Measurements from ENCODE around the gene MARCHF2.
A peak's percentile ranks its signal among the peaks of the same experiment; 100 is the strongest.

MARCHF2 gene

DNA sequence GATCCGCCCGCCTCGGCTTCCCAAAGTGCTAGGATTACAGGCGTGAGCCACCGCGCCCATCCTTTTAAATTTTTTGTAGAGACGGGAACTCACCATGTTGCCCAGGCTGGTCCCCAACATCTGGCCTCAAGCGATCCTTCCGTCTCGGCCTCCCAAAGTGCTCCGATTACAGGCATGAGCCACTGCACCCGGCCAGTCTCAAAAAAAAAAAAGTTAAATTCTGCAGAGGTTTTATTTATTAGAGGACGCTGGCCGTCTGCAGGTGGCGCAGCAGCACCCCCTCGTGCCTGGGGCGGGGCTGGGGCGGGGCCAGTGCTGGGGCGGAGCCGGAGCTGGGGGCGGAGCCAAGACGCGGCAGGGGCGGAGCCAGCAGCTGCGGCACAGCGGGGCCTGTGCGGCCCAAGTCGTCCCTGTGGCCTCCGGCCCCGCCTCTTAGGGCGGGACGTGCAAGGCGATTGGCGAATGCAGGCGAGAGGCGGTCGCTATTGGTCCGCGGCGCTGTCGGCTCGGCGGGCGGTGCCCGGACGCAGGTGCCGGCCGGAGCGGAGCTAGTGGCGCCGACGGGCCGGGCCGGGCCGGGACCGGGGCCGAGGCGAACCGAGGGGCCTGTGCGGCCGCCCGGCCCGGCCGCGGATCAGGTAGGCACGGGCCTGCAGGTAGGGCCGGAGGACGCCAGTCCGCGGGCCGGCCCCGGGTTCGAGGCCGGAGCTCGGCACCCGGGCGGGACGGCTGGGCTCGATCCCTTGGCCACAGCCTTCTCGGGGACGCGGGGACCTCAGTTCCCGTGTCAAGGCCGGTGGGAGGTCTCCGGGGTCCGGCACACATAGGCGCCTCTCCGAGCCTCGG, at the start of gene MARCHF2:
Gene MARCHF2 (plus strand): TSS at position 523 of the 846 bp plus-strand sequence. CDS start 8,536 bp downstream, outside the sequence.
- ChIA-PET POLR2A (interaction anchor here (0.6 to 1.7 kb wide), 3 partner anchors 22 to 37 kb away, joined by 3 to 7 read pairs (median 6); no protein-coding TSS in a partner anchor), CTCF (interaction anchor here (0.7 to 5.3 kb wide), 32 partner anchors 8 to 255 kb away, joined by 3 to 35 read pairs (median 6); partner anchors contain the start of genes HNRNPM, MYO1F, RAB11B and ZNF414)
- TF ChIP-seq CTCF (IDR thresholded peaks at IDR 0.05; ENCODE audit: control extremely low read depth, extremely low read depth, low read depth, missing control alignments): peak; percentile 55
- DNase-seq (ENCODE audit: extremely low spot score): peak; percentile 100

DNA sequence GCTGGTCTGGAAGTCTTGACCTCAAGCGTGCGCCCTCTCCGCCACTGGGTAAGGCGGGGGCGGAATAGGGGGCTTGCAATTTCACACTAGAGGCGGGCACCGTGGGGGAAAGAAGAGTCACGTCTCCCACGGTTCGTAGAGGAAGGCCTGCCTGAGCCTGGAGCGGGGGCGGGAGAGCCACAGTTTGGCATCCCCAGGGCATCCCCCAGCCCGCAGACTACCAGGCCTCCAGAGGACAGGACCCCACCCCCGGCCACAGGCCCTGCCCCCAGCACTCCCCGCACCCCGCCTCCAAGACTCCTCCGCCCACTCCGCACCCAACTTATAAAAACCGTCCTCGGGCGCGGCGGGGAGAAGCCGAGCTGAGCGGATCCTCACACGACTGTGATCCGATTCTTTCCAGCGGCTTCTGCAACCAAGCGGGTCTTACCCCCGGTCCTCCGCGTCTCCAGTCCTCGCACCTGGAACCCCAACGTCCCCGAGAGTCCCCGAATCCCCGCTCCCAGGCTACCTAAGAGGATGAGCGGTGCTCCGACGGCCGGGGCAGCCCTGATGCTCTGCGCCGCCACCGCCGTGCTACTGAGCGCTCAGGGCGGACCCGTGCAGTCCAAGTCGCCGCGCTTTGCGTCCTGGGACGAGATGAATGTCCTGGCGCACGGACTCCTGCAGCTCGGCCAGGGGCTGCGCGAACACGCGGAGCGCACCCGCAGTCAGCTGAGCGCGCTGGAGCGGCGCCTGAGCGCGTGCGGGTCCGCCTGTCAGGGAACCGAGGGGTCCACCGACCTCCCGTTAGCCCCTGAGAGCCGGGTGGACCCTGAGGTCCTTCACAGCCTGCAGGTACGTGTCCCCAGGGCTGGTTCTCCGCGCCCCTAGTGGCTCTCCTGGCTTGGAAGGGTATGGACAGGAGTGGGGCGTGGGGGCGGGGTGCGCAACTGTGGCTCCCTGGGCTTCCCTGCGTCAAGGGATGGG, 49.0 kb upstream of the MARCHF2 start, which contains the start of gene ANGPTL4:
Gene ANGPTL4 (plus strand): TSS at position 353 of the 969 bp plus-strand sequence. CDS start 167 bp downstream, at position 520.
- DNase-seq (ENCODE audit: extremely low spot score): peak; percentile 62
- ChIA-PET POLR2A (no interaction called here), CTCF (interaction anchor here (2.8 kb wide), 1 partner anchor 10 kb away, joined by 19 read pairs; no protein-coding TSS in a partner anchor)
- TF ChIP-seq CTCF (IDR thresholded peaks at IDR 0.05; ENCODE audit: control extremely low read depth, extremely low read depth, low read depth, missing control alignments): no peak

- ChIA-PET CTCF (interaction anchor here (1.0 to 6.1 kb wide), 2 partner anchors 12 to 214 kb away, joined by 3 to 41 read pairs; no protein-coding TSS in a partner anchor), POLR2A (no interaction called here)
- DNase-seq (ENCODE audit: extremely low spot score): peak; percentile 19
- no peak for TF ChIP-seq CTCF (IDR thresholded peaks at IDR 0.05; ENCODE audit: control extremely low read depth, extremely low read depth, low read depth, missing control alignments)
Observed at GRCh38 chr19:8366121-8366581, 47.0 kb upstream of the MARCHF2 start.

DNA sequence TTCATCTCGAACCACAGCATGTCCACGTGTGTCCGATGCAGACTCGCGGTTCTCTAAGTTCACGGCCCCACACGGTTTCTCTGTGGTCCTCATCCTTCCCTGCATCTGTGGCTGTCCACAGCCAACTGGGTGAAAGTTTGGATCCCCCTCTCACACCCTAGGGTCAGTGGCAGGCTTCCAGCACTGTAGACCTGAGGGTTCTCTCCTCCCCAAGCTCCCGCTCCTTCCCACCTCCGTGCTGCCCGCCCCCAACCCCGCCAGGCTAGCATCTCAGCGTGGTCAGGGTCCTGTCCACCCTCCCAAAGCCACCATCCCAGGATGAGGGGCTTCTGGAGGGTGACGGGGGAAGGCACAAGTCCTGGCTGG, 46.2 kb upstream of the MARCHF2 start:
- peak; percentile 10 for DNase-seq (ENCODE audit: extremely low spot score)
- POLR2A ChIA-PET: no interaction called here
- TF ChIP-seq CTCF (IDR thresholded peaks at IDR 0.05; ENCODE audit: control extremely low read depth, extremely low read depth, low read depth, missing control alignments): no peak
- CTCF ChIA-PET: interaction anchor here (0.9 to 6.1 kb wide), 3 partner anchors 10 to 213 kb away, joined by 3 to 41 read pairs (median 3); no protein-coding TSS in a partner anchor

GRCh38 chr19:8367327-8368001, 45.6 kb upstream of the MARCHF2 start:
- ChIA-PET CTCF (interaction anchor here (0.9 to 6.1 kb wide), 4 partner anchors 9 to 212 kb away, joined by 3 to 41 read pairs (median 3); no protein-coding TSS in a partner anchor), POLR2A (no interaction called here)
- no peak for TF ChIP-seq CTCF (IDR thresholded peaks at IDR 0.05; ENCODE audit: control extremely low read depth, extremely low read depth, low read depth, missing control alignments)
- peak; percentile 17 for DNase-seq (ENCODE audit: extremely low spot score)
